Upper lobe of left lung (tissue), 6 donors: ENCODE measurements around the gene NEDD4L. TPM values are rescaled to one million over a fixed set of nuclear protein-coding genes. Genes with fewer than 3 reads are reported as not detected.

Experiments
- ATAC-seq, 2 donors: fragments of 200-7000 bp; cut with Tn5 transposase; one replicate each; pipeline ENCODE4 v1.9.1; 2022; ENCODE audit warnings: mild to moderate bottlenecking in 2 of 2, moderate library complexity in 2 of 2; ENCODE audit not compliant: low FRiP score in 2 of 2
- DNase-seq, 2 donors: peaks; one replicate each; pipeline ENCODE4 v3.0.0-alpha.2; 2019 to 2020
- H3K27ac ChIP-seq, 4 donors: fragments of 200-600 bp; sonication (generic); one replicate each; pipeline ENCODE4 v1.5.1; 2016 to 2019
- H3K27me3 ChIP-seq, 4 donors: fragments of 200-600 bp; sonication (generic); one replicate each; pipeline ENCODE4 v1.5.1; 2017 to 2019
- H3K36me3 ChIP-seq, 4 donors: fragments of 200-600 bp; sonication (generic); one replicate each; pipeline ENCODE4 v1.5.1; 2016 to 2019
- H3K4me1 ChIP-seq, 4 donors: fragments of 200-600 bp; sonication (generic); one replicate each; pipeline ENCODE4 v1.5.1; 2018 to 2019
- H3K4me3 ChIP-seq, 4 donors: fragments of 200-600 bp; sonication (generic); one replicate each; pipeline ENCODE4 v1.5.1; 2017 to 2019; ENCODE audit warnings: mild to moderate bottlenecking in 2 of 4, moderate library complexity in 1 of 4
- H3K9me3 ChIP-seq, 4 donors: fragments of 200-600 bp; sonication (generic); one replicate each; pipeline ENCODE4 v1.5.1; 2018 to 2019
- CTCF ChIP-seq, 6 experiments: fragments of 450-650 bp in 4 of 6; fragments of 200-600 bp in 2 of 6; sonication (generic) in 2 of 6; IDR thresholded peaks; one replicate each; pipeline ENCODE4 v1.5.1; 2016 to 2019; ENCODE audit warnings: antibody characterized with exemption in 6 of 6
- EP300 ChIP-seq, 4 donors: sonication (generic); formaldehyde crosslinking; IDR thresholded peaks; one replicate each; pipeline ENCODE4 v1.5.1; 2017; ENCODE audit warnings: antibody characterized with exemption in 4 of 4, control low read depth in 2 of 4
- POLR2A ChIP-seq, 4 donors: fragments of 450-650 bp; IDR thresholded peaks; one replicate each; pipeline ENCODE4 v1.5.1; 2016 to 2017; ENCODE audit warnings: antibody characterized with exemption in 4 of 4, mild to moderate bottlenecking in 2 of 4
- POLR2AphosphoS5 ChIP-seq, 2 donors: sonication (generic); formaldehyde crosslinking; IDR thresholded peaks; one replicate each; pipeline ENCODE4 v1.5.1; 2017; ENCODE audit warnings: antibody characterized with exemption in 2 of 2
- WGBS, 2 donors: methylation state at CpG; one replicate each; pipeline ENCODE4 v1.1.5; 2017 to 2018; 5-methylcytosine and 5-hydroxymethylcytosine counted together
- total RNA-seq, 6 donors: library from RNA; depleted of rRNA in 4 of 6; stranded (reverse); fragments of >200 nt in 4 of 6; gene quantifications; one replicate each; pipeline versions ENCODE4 v1.1.0 to v1.2.1, GENCODE V29; 2016 to 2021
- donor health status: DM: no; HTN: no; CAD: no; lungs with moderate emphysema.
- donor health status: DM: no; HTN: yes; CAD: no; lungs with severe emphysema.

The NEDD4L gene
- total RNA-seq, 6 donors from 2014 or later = 148 to 491 (median 300) TPM

DNA sequence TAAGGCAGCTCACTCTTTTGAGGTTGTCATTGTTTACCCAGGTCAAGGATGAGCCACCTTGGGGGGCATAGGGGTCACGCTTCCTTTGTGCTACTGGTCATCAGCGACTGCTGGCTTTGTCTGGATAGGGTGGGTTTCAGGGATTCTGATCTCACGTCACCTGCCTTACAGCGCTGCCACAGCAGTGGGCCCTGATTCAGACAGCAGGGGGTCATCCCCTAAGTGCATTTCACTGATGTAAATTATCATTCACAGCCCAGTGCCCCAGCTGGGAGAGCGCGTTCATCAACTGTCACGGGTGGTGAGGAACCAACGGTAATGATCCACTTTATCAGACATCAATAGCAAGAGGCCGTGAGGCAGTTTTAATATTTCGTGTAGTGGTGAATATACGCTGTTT is 291.2 kb downstream of the NEDD4L start:
- H3K36me3 ChIP-seq = peaks cover 0 to 40% (median 17%) of the 10 kb centered on the region in 4 donors
- no peaks in the 10 kb centered on the region for H3K27me3 ChIP-seq
- H3K4me1 ChIP-seq = peaks cover 0 to 16% (median 5%) of the 10 kb centered on the region in 4 donors
- no peak overlapping the region for H3K27ac ChIP-seq
- DNase-seq (no peak), ATAC-seq (no peak)
- WGBS, 2 donors = 93 to 94% methylated on average over 11 of the region's 11 CpGs
- no peak for TF ChIP-seq POLR2AphosphoS5 (IDR thresholded peaks at IDR 0.05)
- TF ChIP-seq POLR2A (IDR thresholded peaks at IDR 0.05) = no peak
- no peak for TF ChIP-seq CTCF (IDR thresholded peaks at IDR 0.05)
- no peak for TF ChIP-seq EP300 (IDR thresholded peaks at IDR 0.05)
- H3K4me3 ChIP-seq = no peak overlapping the region
- H3K9me3 ChIP-seq = no peaks in the 10 kb centered on the region

DNA sequence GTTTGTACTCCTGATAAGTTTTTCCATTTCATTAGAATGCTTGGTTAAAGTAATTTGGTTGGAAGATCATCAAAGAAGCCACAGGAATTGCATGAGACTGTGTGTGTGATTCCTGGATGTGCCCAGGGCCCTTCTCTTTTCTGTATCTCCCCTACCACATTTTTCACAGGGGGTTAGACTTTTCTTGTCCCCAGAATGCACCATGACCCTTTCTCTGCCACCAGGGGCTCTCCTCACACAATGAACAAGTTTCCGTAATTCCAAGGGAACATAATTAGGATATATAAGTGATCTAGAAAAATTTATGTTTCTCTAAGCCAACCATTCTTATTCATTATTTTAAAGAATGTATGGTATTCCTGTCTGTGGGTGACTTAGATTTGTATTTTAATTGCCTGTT is 291.8 kb downstream of the NEDD4L start:
- Histone ChIP-seq H3K27ac (no peak overlapping the region), H3K27me3 (no peaks in the 10 kb centered on the region), H3K36me3 (peaks cover 0 to 34% (median 14%) of the 10 kb centered on the region in 4 donors), H3K4me3 (no peak overlapping the region), H3K9me3 (no peaks in the 10 kb centered on the region), H3K4me1 (peaks cover 0 to 16% (median 5%) of the 10 kb centered on the region in 4 donors)
- TF ChIP-seq POLR2AphosphoS5 (IDR thresholded peaks at IDR 0.05) (no peak), POLR2A (IDR thresholded peaks at IDR 0.05) (no peak), CTCF (IDR thresholded peaks at IDR 0.05) (no peak), EP300 (IDR thresholded peaks at IDR 0.05) (no peak)
- ATAC-seq = no peak
- 95 to 100% methylated on average over 1 of the region's 1 CpG for WGBS, 2 donors
- no peak for DNase-seq

DNA sequence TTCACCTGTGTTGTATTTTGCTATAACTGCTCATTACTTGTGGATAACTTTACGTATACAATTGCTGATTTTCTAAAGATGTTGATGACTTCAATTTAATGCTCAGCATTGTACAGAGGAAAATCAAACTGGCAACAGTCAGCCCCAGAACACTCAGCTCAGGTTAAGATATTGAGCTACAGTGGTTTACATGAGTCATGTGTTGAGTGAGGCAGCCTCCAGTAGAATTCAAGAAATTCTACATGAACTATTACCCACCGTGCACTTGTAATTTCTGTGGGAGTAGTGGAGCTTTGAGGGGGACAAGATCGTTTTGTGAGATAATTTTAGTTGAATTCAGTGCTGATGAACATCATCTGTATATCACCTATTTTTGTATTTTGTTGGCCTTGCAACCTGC is 292.6 kb downstream of the NEDD4L start:
- Histone ChIP-seq H3K4me1 (peaks cover 0 to 16% (median 5%) of the 10 kb centered on the region in 4 donors), H3K4me3 (no peak overlapping the region), H3K27me3 (no peaks in the 10 kb centered on the region), H3K27ac (no peak overlapping the region), H3K36me3 (peaks cover 0 to 28% (median 12%) of the 10 kb centered on the region in 4 donors), H3K9me3 (no peaks in the 10 kb centered on the region)
- ATAC-seq (no peak), DNase-seq (no peak)
- 89 to 91% methylated on average over 3 of the region's 3 CpGs for WGBS, 2 donors
- TF ChIP-seq POLR2A (IDR thresholded peaks at IDR 0.05) (no peak), POLR2AphosphoS5 (IDR thresholded peaks at IDR 0.05) (no peak), CTCF (IDR thresholded peaks at IDR 0.05) (no peak), EP300 (IDR thresholded peaks at IDR 0.05) (no peak)

GRCh38 chr18:58337285-58337684 is 293.3 kb downstream of the NEDD4L start:
- Histone ChIP-seq H3K9me3 (no peaks in the 10 kb centered on the region), H3K4me1 (peaks cover 0 to 16% (median 5%) of the 10 kb centered on the region in 4 donors), H3K4me3 (no peak overlapping the region), H3K36me3 (peaks cover 0 to 28% (median 12%) of the 10 kb centered on the region in 4 donors), H3K27me3 (no peaks in the 10 kb centered on the region), H3K27ac (peak overlapping the region in 1 of 4 donors; percentile 21)
- DNase-seq (no peak), ATAC-seq (no peak)
- TF ChIP-seq CTCF (IDR thresholded peaks at IDR 0.05) (no peak), POLR2AphosphoS5 (IDR thresholded peaks at IDR 0.05) (no peak)
- 37 to 43% methylated on average over 4 of the region's 4 CpGs for WGBS, 2 donors

- peaks cover under 1 to 32% (median 12%) of the 10 kb centered on the region in 4 donors for H3K36me3 ChIP-seq
- no peaks in the 10 kb centered on the region for H3K9me3 ChIP-seq
- H3K4me1 ChIP-seq = peaks cover 0 to 16% (median 5%) of the 10 kb centered on the region in 4 donors
- peak in 1 of 2 donors; percentile 23 for ATAC-seq
- TF ChIP-seq CTCF (IDR thresholded peaks at IDR 0.05) = no peak
- TF ChIP-seq EP300 (IDR thresholded peaks at IDR 0.05) = no peak
- TF ChIP-seq POLR2AphosphoS5 (IDR thresholded peaks at IDR 0.05) = no peak
- TF ChIP-seq POLR2A (IDR thresholded peaks at IDR 0.05) = no peak
- H3K27me3 ChIP-seq = no peaks in the 10 kb centered on the region
- no peak overlapping the region for H3K4me3 ChIP-seq
- DNase-seq = no peak
- H3K27ac ChIP-seq = peak overlapping the region in 1 of 4 donors; percentile 21
- WGBS, 2 donors = 38 to 59% methylated on average over 5 of the region's 5 CpGs
Measured at GRCh38 chr18:58337686-58338085, 293.7 kb downstream of the NEDD4L start.
